ENCODE results near the gene FSTL4. TPM values are rescaled to one million over a fixed set of nuclear protein-coding genes. Genes with fewer than 3 reads are reported as not detected.

The FSTL4 gene
- total RNA-seq, 4 donors from 2014 or later = 0.22 to 0.47 (median 0.27) TPM; not detected in 1

GRCh38 chr5:133534566-133534965, 77.8 kb downstream of the FSTL4 start:
- H3K36me3 ChIP-seq = no peaks in the 10 kb centered on the region
- 86 to 97% methylated on average over 1 to 2 of the region's 2 CpGs for WGBS, 2 donors (ENCODE audit: low coverage in 1 of 2)
- H3K27me3 ChIP-seq = no peaks in the 10 kb centered on the region
- no peaks in the 10 kb centered on the region for H3K9me3 ChIP-seq
- no peak overlapping the region for H3K27ac ChIP-seq
- H3K4me1 ChIP-seq = no peaks in the 10 kb centered on the region
- ATAC-seq = no peak
- no peak overlapping the region for H3K4me3 ChIP-seq
- no peak for TF ChIP-seq EP300 (IDR thresholded peaks at IDR 0.05)
- no peak for TF ChIP-seq CTCF (IDR thresholded peaks at IDR 0.05)
- TF ChIP-seq POLR2AphosphoS5 (IDR thresholded peaks at IDR 0.05) = no peak
- TF ChIP-seq POLR2A (IDR thresholded peaks at IDR 0.05) = no peak

- ATAC-seq = no peak
- Histone ChIP-seq H3K9me3 (no peaks in the 10 kb centered on the region), H3K36me3 (no peaks in the 10 kb centered on the region), H3K4me1 (no peaks in the 10 kb centered on the region), H3K27ac (no peak overlapping the region), H3K27me3 (no peaks in the 10 kb centered on the region), H3K4me3 (no peak overlapping the region)
- 80 to 92% methylated on average over 2 to 3 of the region's 4 CpGs for WGBS, 2 donors (ENCODE audit: low coverage in 1 of 2)
- no peak for TF ChIP-seq CTCF (IDR thresholded peaks at IDR 0.05)
- no peak for TF ChIP-seq EP300 (IDR thresholded peaks at IDR 0.05)
- TF ChIP-seq POLR2AphosphoS5 (IDR thresholded peaks at IDR 0.05) = no peak
- no peak for TF ChIP-seq POLR2A (IDR thresholded peaks at IDR 0.05)
These were observed 78.8 kb downstream of the FSTL4 start for GRCh38 chr5:133533541-133533940.

GRCh38 chr5:133531594-133531993, 80.7 kb downstream of the FSTL4 start:
- no peaks in the 10 kb centered on the region for H3K4me1 ChIP-seq
- ATAC-seq = no peak

GRCh38 chr5:133531178-133531577, 81.2 kb downstream of the FSTL4 start:
- Histone ChIP-seq H3K9me3 (no peaks in the 10 kb centered on the region), H3K27me3 (no peaks in the 10 kb centered on the region), H3K27ac (no peak overlapping the region), H3K4me1 (no peaks in the 10 kb centered on the region), H3K4me3 (no peak overlapping the region), H3K36me3 (no peaks in the 10 kb centered on the region)
- ATAC-seq = no peak
- TF ChIP-seq POLR2A (IDR thresholded peaks at IDR 0.05) (no peak), POLR2AphosphoS5 (IDR thresholded peaks at IDR 0.05) (no peak), EP300 (IDR thresholded peaks at IDR 0.05) (no peak), CTCF (IDR thresholded peaks at IDR 0.05) (no peak)
- WGBS, 2 donors (ENCODE audit: low coverage in 1 of 2) = 74 to 100% methylated on average over 1 to 3 of the region's 4 CpGs

More at GRCh38 chr5:133531594-133531993, 80.7 kb downstream of the FSTL4 start:
- H3K27ac ChIP-seq = no peak overlapping the region
- no peaks in the 10 kb centered on the region for H3K27me3 ChIP-seq
- TF ChIP-seq POLR2AphosphoS5 (IDR thresholded peaks at IDR 0.05) (no peak), CTCF (IDR thresholded peaks at IDR 0.05) (no peak), POLR2A (IDR thresholded peaks at IDR 0.05) (no peak), EP300 (IDR thresholded peaks at IDR 0.05) (no peak)
- 43% methylated on average over 4 of the region's 4 CpGs; no CpG with 5 or more reads in 1 of the 2 donors for WGBS, 2 donors (ENCODE audit: low coverage in 1 of 2)
- H3K36me3 ChIP-seq = no peaks in the 10 kb centered on the region
- no peak overlapping the region for H3K4me3 ChIP-seq
- H3K9me3 ChIP-seq = no peaks in the 10 kb centered on the region

GRCh38 chr5:133530270-133530669, 82.1 kb downstream of the FSTL4 start:
- ATAC-seq = no peak
- H3K27ac ChIP-seq = no peak overlapping the region
- no peaks in the 10 kb centered on the region for H3K27me3 ChIP-seq
- TF ChIP-seq CTCF (IDR thresholded peaks at IDR 0.05) (no peak), POLR2AphosphoS5 (IDR thresholded peaks at IDR 0.05) (no peak), EP300 (IDR thresholded peaks at IDR 0.05) (no peak), POLR2A (IDR thresholded peaks at IDR 0.05) (no peak)
- 88 to 94% methylated on average over 3 of the region's 6 CpGs for WGBS, 2 donors (ENCODE audit: low coverage in 1 of 2)
- H3K36me3 ChIP-seq = no peaks in the 10 kb centered on the region
- H3K9me3 ChIP-seq = no peaks in the 10 kb centered on the region
- H3K4me1 ChIP-seq = no peaks in the 10 kb centered on the region
- H3K4me3 ChIP-seq = no peak overlapping the region
